Neural cell (in vitro differentiated cells): ENCODE measurements around the gene PDE4D. TPM values are rescaled to one million over a fixed set of nuclear protein-coding genes. Genes with fewer than 3 reads are reported as not detected.

Source experiments
- H2AFZ ChIP-seq: fragments of 200-600, 300-800 bp; sonication (generic), shearing (Covaris generic); 2 replicates; pipeline ENCODE4 v1.6.0; 2014; ENCODE audit warnings: low read depth, mild to moderate bottlenecking, antibody characterized with exemption, low read length, moderate library complexity
- H3F3A ChIP-seq: fragments of 200-600 bp; shearing (Covaris generic); 2 replicates; pipeline ENCODE4 v1.6.1; 2016; ENCODE audit warnings: mild to moderate bottlenecking, moderate library complexity, mixed read lengths, antibody characterized with exemption, low read length; ENCODE audit not compliant: insufficient read depth, poor library complexity, severe bottlenecking
- H3K27ac ChIP-seq: fragments of 200-600, 300-800 bp; sonication (generic), shearing (Covaris generic); 2 replicates; pipeline ENCODE4 v1.5.1; 2014; ENCODE audit warnings: mild to moderate bottlenecking, low read length, moderate library complexity
- H3K27me3 ChIP-seq: fragments of 300-800, 200-600 bp; sonication (generic), shearing (Covaris generic); 2 replicates; pipeline ENCODE4 v1.6.0; 2014; ENCODE audit warnings: mild to moderate bottlenecking, low read depth, low read length, moderate library complexity; ENCODE audit not compliant: insufficient read depth
- H3K36me3 ChIP-seq: fragments of 300-800, 200-600 bp; sonication (generic), shearing (Covaris generic); 2 replicates; pipeline ENCODE4 v1.5.1; 2014; ENCODE audit warnings: mild to moderate bottlenecking, antibody characterized with exemption, low read length, moderate library complexity; ENCODE audit not compliant: insufficient read depth
- H3K4me2 ChIP-seq: fragments of 300-800, 200-600 bp; sonication (generic), shearing (Covaris generic); 2 replicates; pipeline ENCODE4 v1.6.0; 2014; ENCODE audit warnings: mild to moderate bottlenecking, low read length
- H3K4me3 ChIP-seq: fragments of 300-800, 200-600 bp; sonication (generic), shearing (Covaris generic); 2 replicates; pipeline ENCODE4 v1.5.1; 2014; ENCODE audit warnings: mild to moderate bottlenecking, low read length, moderate library complexity
- H3K79me2 ChIP-seq: fragments of 200-600 bp; shearing (Covaris generic); replicated peaks from 2 replicates; pipeline ENCODE4 v1.6.0; 2014; ENCODE audit warnings: mild to moderate bottlenecking, low read length, moderate library complexity; ENCODE audit not compliant: insufficient read depth
- H3K9ac ChIP-seq: fragments of 300-800, 200-600 bp; sonication (generic), shearing (Covaris generic); 2 replicates; pipeline ENCODE4 v1.6.1; 2016; ENCODE audit warnings: mild to moderate bottlenecking, low read length, mixed read lengths
- H3K9me2 ChIP-seq: fragments of 200-600 bp; shearing (Covaris generic); 2 replicates; pipeline ENCODE4 v1.6.1; 2016; ENCODE audit warnings: mild to moderate bottlenecking, low read length, mixed read lengths; ENCODE audit not compliant: insufficient read depth
- H3K9me3 ChIP-seq: fragments of 200-600, 300-800 bp; sonication (generic), shearing (Covaris generic); 2 replicates; pipeline ENCODE4 v1.6.1; 2016; ENCODE audit warnings: mild to moderate bottlenecking, mixed run types, low read length, moderate library complexity, mixed read lengths
- H4K20me1 ChIP-seq: fragments of 200-600 bp; shearing (Covaris generic); 2 replicates; pipeline ENCODE4 v1.6.1; 2016; ENCODE audit warnings: mild to moderate bottlenecking, mixed run types; ENCODE audit not compliant: insufficient read depth
- EP300 ChIP-seq: fragments of 450-650 bp; conservative IDR thresholded peaks from 2 replicates; pipeline ENCODE4 v1.6.1; 2014; ENCODE audit warnings: antibody characterized with exemption, mild to moderate bottlenecking, moderate library complexity; ENCODE audit not compliant: poor library complexity, severe bottlenecking
- EZH2 ChIP-seq: fragments of 200-600, 300-800 bp; shearing (Covaris generic), sonication (generic); IDR thresholded peaks from 2 replicates; pipeline ENCODE4 v1.6.1; 2014; ENCODE audit warnings: antibody characterized with exemption, low read length, borderline replicate concordance, mild to moderate bottlenecking; ENCODE audit not compliant: insufficient read depth, poor library complexity, severe bottlenecking
- MXI1 ChIP-seq: fragments of 450-650 bp; conservative IDR thresholded peaks from 2 replicates; pipeline ENCODE4 v1.6.1; 2014; ENCODE audit warnings: antibody characterized with exemption, mild to moderate bottlenecking; ENCODE audit not compliant: poor library complexity, severe bottlenecking
- POLR2AphosphoS5 ChIP-seq: IDR thresholded peaks from 2 replicates; pipeline ENCODE4 v1.6.1; 2012
- RAD21 ChIP-seq: fragments of 450-650 bp; conservative IDR thresholded peaks from 2 replicates; pipeline ENCODE4 v1.6.1; 2014; ENCODE audit warnings: antibody characterized with exemption, mild to moderate bottlenecking, moderate library complexity
- REST ChIP-seq: IDR thresholded peaks from 2 replicates; pipeline ENCODE4 v1.6.1; 2012; ENCODE audit warnings: borderline replicate concordance
- SMC3 ChIP-seq: fragments of 450-650 bp; conservative IDR thresholded peaks from 2 replicates; pipeline ENCODE4 v1.6.1; 2014; ENCODE audit warnings: antibody characterized with exemption, mild to moderate bottlenecking, moderate library complexity; ENCODE audit not compliant: poor library complexity
- TAF1 ChIP-seq: IDR thresholded peaks from 2 replicates; pipeline ENCODE4 v1.6.1; 2012; ENCODE audit warnings: low read depth
- polyA plus RNA-seq: library from polyadenylated mRNA; depleted of rRNA; stranded (reverse); fragments of >200 nt; gene quantifications from 2 replicates; pipeline ENCODE4 v1.2.3, GENCODE V29; 2014
- TF ChIP-seq, protein P1 (sequence below): fragments of 450-650 bp; IDR thresholded peaks from 2 replicates; pipeline ENCODE4 v1.5.1; 2014; ENCODE audit warnings: antibody characterized with exemption, mild to moderate bottlenecking, moderate library complexity; ENCODE audit not compliant: poor library complexity, severe bottlenecking

The PDE4D gene
- polyA plus RNA-seq, 1 donor from 2014 or later = 42.8 TPM

DNA sequence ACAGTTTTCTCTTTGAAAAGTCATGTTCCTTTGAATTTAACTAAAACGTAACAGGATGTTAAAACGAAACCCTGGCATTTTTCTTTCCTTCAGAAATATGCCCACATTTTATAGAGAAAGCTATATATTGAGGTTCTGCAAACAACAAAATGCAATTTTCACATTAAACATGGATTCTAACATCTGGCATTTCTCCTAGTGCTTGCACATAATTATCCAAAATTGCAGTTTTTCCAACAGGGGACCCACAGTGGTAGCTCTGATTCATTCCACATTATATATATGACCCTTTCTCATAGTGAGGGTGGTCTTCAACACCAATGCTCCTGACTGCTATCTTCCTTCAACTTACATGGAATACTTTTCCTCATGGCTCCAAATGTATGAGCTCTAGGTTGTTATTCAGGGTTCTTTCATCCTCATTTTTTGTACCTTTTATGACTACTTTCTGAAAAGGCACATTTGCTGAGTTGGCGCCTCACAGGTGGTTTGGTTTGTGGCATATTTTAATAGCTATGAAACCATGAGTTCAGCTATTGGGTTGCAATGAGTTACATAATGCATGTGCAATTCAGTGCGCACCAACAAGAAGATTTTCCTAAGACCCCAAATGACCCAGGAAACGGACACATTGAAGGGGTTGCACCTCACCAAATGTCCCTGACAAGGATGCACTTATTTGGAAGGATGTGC is 758.9 kb downstream of the PDE4D start:
- Histone ChIP-seq H3K36me3 (no peaks in the 10 kb centered on the region), H3K27me3 (no peaks in the 10 kb centered on the region), H3K27ac (no peak overlapping the region), H3K9me2 (no peaks in the 10 kb centered on the region), H4K20me1 (no peaks in the 10 kb centered on the region), H3F3A (no peaks in the 10 kb centered on the region), H3K9ac (no peak overlapping the region), H3K4me2 (no peak overlapping the region), H2AFZ (no peak overlapping the region), H3K4me3 (no peak overlapping the region), H3K79me2 (no peaks in the 10 kb centered on the region), H3K9me3 (no peaks in the 10 kb centered on the region)
- TF ChIP-seq EZH2 = no peak
- no peak for TF ChIP-seq SMC3
- TF ChIP-seq MXI1 = no peak
- no peak for TF ChIP-seq RAD21
- no peak for TF ChIP-seq EP300
- TF ChIP-seq, protein P1, sequence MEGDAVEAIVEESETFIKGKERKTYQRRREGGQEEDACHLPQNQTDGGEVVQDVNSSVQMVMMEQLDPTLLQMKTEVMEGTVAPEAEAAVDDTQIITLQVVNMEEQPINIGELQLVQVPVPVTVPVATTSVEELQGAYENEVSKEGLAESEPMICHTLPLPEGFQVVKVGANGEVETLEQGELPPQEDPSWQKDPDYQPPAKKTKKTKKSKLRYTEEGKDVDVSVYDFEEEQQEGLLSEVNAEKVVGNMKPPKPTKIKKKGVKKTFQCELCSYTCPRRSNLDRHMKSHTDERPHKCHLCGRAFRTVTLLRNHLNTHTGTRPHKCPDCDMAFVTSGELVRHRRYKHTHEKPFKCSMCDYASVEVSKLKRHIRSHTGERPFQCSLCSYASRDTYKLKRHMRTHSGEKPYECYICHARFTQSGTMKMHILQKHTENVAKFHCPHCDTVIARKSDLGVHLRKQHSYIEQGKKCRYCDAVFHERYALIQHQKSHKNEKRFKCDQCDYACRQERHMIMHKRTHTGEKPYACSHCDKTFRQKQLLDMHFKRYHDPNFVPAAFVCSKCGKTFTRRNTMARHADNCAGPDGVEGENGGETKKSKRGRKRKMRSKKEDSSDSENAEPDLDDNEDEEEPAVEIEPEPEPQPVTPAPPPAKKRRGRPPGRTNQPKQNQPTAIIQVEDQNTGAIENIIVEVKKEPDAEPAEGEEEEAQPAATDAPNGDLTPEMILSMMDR = no peak
- no peak for TF ChIP-seq TAF1

DNA sequence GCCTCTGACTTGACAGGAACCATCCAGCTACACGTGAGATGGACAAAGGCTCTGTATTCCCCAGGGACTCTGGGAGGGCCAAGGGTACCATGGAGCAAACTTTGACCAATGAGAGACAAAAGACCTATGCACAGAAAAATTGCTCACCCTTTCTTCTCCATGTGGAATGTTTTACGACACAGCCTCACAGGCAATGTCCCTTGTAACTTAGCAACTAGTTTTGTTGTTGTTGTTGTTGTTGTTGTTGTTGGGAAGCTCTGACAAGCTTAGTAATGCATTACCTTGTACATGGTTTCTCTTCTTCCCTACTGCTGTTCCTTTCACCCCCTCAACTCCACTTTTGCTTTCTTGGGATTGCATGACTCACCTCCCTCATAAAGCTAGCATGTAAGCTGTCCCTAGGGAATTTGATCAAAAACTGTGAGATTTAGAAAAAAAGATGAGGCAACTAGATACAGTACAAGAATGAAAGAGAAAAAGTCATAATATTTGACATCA is 759.7 kb downstream of the PDE4D start:
- H3K27ac ChIP-seq = no peak overlapping the region
- no peaks in the 10 kb centered on the region for H3K9me2 ChIP-seq
- no peaks in the 10 kb centered on the region for H3K79me2 ChIP-seq
- no peaks in the 10 kb centered on the region for H3K27me3 ChIP-seq
- no peaks in the 10 kb centered on the region for H4K20me1 ChIP-seq
- H3K4me3 ChIP-seq = no peak overlapping the region
- H3K36me3 ChIP-seq = no peaks in the 10 kb centered on the region
- no peak overlapping the region for H3K9ac ChIP-seq
- no peak for TF ChIP-seq POLR2AphosphoS5
- no peak for TF ChIP-seq REST
- H2AFZ ChIP-seq = no peak overlapping the region
- H3F3A ChIP-seq = no peaks in the 10 kb centered on the region
- no peak overlapping the region for H3K4me2 ChIP-seq
- H3K9me3 ChIP-seq = no peaks in the 10 kb centered on the region
